COLO668 (cell line): Measurements from ENCODE around the gene STUM.
"Not testable (repeated sequence)": the region's sequence is repeated elsewhere in the genome, so short reads cannot be mapped to it uniquely, and the experiment has no call there.

Experiments used
- DNase-seq: peaks from one replicate; lab custom pipeline; 2025; ENCODE audit not compliant: unreplicated experiment; lab: John Stamatoyannopoulos, UW

The STUM gene

GRCh38 chr1:226637147-226637935 lies 88.8 kb downstream of the STUM start:
- DNase-seq, result no peak

GRCh38 chr1:226638001-226638601 lies 89.5 kb downstream of the STUM start:
- no peak for DNase-seq

GRCh38 chr1:226638608-226639007 lies 90.0 kb downstream of the STUM start:
- no peak for DNase-seq

- not testable (repeated sequence) for DNase-seq
Measured at GRCh38 chr1:226639206-226639605, 90.6 kb downstream of the STUM start.

- DNase-seq, result no peak
Measured at GRCh38 chr1:226639631-226640061, 91.1 kb downstream of the STUM start.

GRCh38 chr1:226640321-226641136 lies 92.0 kb downstream of the STUM start:
- peak; percentile 82 for DNase-seq

GRCh38 chr1:226641671-226642231 lies 93.2 kb downstream of the STUM start:
- DNase-seq, result no peak

GRCh38 chr1:226642421-226642820 lies 93.9 kb downstream of the STUM start:
- no peak for DNase-seq

- DNase-seq, result peak; percentile 53
Measured at GRCh38 chr1:226643177-226643576, 94.6 kb downstream of the STUM start.

GRCh38 chr1:226643611-226644540 lies 95.3 kb downstream of the STUM start:
- no peak for DNase-seq

GRCh38 chr1:226644541-226645176 lies 96.1 kb downstream of the STUM start:
- DNase-seq, result no peak

GRCh38 chr1:226645279-226645976 lies 96.9 kb downstream of the STUM start:
- no peak for DNase-seq

- no peak for DNase-seq
Measured at GRCh38 chr1:226646026-226646869, 97.7 kb downstream of the STUM start.

GRCh38 chr1:226646870-226647449 lies 98.4 kb downstream of the STUM start:
- DNase-seq, result no peak

GRCh38 chr1:226647719-226648118 lies 99.2 kb downstream of the STUM start:
- no peak for DNase-seq

- no peak for DNase-seq
Measured at GRCh38 chr1:226648421-226648820, 99.9 kb downstream of the STUM start.

- DNase-seq, result no peak
Measured at GRCh38 chr1:226649244-226649643, 100.7 kb downstream of the STUM start.

- peak; percentile 21 for DNase-seq
Measured at GRCh38 chr1:226649780-226650179, 101.2 kb downstream of the STUM start.
